ENCODE measurements around the gene GPR25.
"Not testable (repeated sequence)": the region's sequence is repeated elsewhere in the genome, so short reads cannot be mapped to it uniquely, and the experiment has no call there.

Gene GPR25

DNA sequence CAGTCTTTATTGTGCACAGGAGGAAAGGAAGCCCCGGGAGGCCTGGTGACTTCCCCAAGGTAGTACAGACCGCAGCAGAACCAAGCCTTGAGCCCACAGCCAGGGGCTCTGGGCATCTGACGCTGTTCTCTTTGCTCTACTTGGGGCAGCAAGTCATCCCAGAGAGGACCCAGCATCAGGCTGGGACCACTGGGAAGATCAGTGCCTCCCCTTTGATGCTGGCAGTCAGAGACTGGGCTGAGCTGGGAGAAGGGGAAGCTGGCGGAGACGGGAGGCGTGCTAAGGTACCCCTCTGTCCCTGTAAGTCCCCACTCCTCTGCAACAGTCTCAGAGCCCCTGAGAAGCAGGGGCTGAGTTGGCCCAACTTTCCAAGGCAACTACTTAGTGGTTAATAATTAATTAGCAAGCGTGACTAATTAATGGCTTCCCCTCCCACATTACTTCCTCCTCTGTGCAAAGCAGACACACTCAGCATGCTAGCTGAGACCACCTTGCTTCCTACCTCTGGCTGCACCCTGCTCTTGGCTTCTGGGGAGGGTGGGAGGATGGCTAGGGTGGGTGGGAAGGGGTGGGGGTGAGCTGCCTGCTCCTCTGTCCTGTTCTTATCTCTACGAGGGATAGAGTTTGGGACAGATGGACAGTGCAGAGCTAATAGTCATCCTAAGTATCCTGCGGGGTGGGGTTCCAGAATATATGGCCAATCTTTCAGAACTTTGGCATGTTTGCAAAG is 23.2 kb downstream of the GPR25 start:
- no peak for DNase-seq

- DNase-seq, result no peak
These were observed 23.9 kb downstream of the GPR25 start for GRCh38 chr1:200896531-200897196.

DNA sequence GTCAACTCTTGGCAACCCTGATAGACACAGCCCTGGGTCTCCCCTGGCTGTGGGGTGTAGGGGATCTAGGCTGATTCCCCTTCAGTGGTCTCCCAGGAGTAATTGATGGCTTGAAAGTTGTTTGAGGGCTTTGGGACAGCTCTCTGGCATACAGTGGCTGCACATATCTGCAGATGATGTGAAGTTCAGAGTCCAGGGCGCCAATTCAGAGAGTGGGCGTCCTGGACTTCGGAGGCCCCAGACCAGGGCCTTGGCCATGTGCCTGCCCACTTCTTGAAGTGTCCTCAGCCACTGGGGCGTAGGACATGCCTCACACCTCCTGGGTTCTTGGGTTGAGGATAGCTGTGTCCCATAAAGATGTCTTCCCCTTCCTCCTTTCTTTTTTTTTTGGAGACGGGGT is 24.5 kb downstream of the GPR25 start:
- DNase-seq, result no peak

- DNase-seq, result no peak
These were observed 26.2 kb downstream of the GPR25 start for GRCh38 chr1:200899015-200899386.

DNA sequence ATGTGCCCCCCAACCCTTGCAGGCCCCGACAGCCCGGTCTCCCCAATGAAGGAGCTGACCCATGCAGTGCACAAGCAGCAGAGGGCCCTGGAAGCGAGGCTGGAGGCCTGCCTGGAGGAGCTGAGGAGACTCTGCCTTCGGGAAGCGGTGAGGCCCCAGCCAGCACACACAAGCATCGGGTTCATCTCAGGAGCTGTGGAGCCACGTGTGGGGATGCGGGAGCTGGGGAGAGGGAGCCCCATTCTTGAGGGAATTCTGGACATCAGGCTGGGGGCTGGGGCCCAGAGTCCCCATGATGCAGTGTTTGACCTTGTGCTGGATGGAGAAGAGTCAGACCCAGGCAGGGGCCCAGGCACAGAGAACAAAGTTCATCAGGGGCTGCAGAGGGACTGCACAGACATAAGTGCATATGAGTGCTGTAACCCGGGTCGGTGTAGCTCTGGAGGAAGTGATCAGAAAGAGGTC is 26.7 kb downstream of the GPR25 start:
- DNase-seq, result no peak

DNA sequence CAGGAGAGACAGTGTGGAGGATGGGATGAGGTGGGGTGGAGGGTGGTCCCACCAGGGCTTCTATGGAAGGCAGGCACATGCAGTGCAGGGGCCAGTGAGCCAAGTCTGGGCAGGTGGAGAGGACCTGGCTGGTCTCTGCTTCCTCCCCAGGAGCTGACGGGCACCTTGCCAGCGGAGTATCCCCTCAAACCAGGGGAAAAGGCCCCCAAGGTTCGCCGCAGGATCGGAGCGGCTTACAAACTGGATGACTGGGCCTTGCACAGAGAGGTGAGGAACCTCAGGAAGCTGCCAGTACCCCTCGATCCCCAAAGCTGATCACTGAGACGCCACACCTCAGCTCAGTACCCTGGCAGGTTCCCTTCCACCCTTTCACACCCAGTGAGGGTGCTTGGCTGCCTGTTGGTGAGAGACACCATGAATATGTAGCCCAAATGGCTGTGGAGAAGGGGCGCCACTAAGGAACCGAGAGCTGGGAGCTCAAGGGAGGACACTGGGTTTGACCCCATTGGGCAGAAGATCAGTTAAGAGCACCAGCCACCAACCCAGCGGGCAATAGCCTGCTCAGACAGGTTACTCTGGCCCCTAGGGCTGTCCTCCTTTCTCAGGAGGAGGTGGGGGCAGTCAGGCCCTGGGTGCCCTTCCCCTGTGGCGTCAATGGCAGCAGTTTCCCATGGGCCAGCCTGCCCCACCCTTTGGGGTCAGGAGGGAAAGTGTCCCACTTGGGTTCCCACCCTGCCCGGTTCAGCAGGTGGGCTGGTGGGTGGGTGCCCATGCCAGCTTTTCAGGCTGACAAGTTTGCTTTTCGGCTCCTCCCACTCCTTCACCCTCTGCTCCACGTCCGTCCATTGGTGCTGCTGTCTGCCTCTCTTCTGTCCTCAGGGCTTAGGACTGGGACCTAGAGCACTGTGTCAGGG is 27.4 kb downstream of the GPR25 start:
- no peak for DNase-seq

DNA sequence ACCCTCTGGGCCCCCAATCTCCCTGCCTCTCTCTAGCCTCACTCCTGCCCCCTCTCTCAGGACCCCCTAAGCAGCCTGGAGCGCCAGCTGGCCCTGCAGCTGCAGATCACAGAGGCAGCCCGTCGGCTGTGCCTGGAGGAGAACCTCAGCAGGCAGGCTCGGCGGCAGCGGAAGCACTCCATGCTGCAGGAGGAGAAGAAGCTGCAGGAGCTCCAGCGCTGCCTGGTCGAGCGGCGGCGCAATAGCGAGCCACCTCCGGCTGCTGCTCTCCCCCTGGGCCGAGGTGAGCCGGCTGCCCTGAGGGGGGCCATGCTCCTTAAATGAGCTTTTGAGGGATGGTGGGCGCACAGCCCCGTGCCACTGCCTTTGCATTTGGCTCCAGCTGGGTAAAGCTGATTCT is 28.1 kb downstream of the GPR25 start:
- DNase-seq, result no peak

GRCh38 chr1:200901350-200901749 is 28.6 kb downstream of the GPR25 start:
- DNase-seq, result no peak

GRCh38 chr1:200901796-200902444 is 29.1 kb downstream of the GPR25 start:
- no peak for DNase-seq

GRCh38 chr1:200903793-200904192 is 31.0 kb downstream of the GPR25 start:
- no peak for DNase-seq

GRCh38 chr1:200904772-200905171 is 32.0 kb downstream of the GPR25 start:
- no peak for DNase-seq

DNA sequence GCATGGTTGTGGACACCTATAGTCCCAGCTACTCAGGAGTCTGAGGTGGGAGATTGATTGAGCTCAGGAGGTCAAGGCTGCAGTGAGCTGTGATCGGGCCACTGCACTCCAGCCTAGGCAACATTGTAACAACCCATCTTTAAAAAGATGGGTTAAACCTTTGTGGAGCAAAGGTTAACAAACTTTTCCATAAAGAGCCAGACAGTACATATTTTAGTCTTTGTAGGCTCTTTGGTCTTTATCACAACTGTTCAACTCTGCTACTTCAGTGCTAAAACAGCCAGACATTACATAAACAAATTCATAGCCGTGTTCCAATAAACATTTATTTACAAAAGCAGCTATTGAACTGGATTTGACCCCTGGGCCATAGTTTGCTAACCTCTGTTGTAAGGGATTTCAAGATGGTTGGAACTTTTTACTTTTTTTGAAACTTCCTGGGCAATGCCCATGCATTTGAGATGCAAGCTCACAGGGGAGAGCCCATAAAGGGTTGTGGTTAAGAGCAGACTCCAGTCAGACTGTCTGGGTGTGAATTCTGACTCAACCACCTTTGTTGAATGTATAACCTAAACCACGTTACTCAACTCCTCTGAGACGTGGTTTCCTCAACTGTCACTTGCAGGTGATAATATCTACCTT is 32.8 kb downstream of the GPR25 start:
- no peak for DNase-seq

- DNase-seq, result no peak
These were observed 33.7 kb downstream of the GPR25 start for GRCh38 chr1:200906491-200906890.

DNA sequence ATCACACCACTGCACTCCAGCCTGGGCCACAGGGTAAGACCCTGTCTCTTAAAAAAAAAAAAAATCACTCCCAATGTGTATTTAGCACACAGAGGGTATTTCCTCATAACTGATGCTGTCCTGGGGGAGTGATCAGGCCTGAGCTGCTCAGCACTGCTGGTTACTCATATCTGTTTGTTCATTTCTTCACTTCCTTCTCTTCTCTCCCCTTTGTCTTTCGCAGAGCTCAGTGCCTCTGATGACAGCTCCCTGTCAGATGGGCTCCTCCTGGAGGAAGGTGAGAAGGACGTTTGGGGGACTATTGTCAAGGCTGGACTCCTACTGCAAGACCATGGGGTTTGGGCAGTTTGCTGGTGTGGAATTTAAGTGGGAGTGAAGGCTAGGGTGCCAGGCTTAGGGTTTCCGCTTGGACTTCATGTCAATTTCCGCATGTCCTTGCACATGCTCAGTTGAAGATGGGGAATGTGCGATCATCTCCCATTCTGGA is 34.9 kb downstream of the GPR25 start:
- DNase-seq, result no peak

DNA sequence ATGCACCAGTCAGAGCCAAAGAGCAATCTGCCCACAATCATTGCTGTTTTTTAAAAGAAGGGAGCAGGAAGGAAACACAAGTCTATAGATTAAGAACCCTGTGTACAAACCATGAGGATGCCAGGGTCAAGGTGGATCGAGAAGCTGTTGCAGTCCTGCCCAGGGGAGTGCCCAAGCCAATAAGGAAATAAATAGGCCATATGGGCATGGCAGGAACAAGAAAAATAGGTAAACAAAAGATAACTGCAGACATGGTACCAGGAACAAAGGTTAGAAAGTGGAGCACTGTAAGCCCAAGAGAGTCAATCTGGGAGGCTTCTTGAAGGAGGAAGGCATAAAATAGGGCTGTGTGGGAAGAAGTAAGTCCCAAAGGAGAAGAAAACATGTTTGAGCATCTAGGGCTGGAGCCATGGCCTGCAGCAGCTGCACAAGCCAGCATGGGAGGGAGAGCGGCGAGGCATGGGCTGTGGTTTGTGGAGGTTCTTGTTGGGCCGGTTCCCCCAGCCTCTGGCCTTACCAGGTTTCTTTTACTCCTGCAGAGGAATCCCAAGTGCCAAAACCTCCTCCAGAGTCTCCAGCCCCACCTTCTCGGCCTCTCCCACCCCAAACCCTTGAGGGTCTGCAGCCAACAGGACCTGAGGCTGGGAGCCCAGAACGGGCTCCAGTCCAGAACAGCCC is 35.5 kb downstream of the GPR25 start:
- no peak for DNase-seq

DNA sequence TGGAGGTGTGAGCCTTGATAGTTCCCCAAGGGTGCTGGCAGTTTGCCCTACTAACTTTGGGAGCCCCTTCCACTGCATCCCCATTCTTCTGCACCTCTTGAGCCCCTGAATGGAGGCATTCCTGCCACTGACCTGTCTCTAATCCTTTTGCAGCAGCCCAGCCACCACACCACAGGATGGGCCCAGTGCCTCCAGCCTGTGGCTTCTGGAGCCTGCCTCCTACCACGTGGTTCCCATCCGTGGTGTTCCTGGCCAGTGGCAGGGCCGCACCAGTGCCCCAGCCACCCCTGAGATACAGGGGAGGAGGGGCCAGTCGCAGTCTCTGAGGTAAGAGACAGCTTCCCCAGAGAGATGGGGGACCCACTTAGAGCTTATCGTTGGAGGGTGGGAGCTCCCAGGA is 36.3 kb downstream of the GPR25 start:
- no peak for DNase-seq

GRCh38 chr1:200909757-200910239 is 37.0 kb downstream of the GPR25 start:
- no peak for DNase-seq

DNA sequence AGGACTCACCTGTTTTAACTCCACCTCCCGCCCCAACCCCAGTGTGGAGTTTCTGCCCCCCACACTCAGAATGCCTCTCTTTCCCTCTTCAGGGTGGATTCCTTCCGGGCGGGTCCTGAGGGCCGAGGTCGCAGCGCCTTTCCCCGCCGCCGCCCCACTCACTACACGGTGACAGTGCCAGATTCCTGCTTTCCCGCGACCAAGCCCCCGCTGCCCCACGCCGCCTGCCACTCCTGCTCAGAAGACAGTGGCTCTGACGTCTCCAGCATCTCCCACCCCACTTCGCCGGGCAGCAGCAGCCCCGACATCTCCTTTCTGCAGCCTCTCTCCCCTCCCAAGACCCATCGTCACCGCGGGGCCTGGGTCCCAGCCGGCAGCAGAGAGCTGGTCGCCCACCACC is 38.6 kb downstream of the GPR25 start:
- DNase-seq, result no peak

DNA sequence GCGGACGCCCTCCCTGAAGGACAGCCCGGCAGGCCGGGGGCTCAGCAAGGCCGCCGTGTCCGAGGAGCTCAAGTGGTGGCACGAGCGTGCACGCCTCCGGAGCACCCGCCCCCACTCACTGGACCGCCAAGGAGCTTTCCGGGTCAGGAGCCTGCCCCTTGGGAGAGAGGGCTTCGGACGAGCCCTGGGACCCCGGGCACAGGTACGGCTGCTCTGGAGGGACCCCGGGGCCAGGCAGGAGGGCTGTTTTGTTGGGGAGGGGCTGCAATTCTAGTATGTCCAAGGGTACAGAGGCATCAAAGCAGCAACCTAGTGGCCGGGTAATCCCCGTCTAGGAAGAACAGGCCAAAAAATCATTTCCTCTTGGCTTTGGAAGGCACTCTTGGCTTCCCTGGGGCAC is 39.2 kb downstream of the GPR25 start:
- not testable (repeated sequence) for DNase-seq

DNA sequence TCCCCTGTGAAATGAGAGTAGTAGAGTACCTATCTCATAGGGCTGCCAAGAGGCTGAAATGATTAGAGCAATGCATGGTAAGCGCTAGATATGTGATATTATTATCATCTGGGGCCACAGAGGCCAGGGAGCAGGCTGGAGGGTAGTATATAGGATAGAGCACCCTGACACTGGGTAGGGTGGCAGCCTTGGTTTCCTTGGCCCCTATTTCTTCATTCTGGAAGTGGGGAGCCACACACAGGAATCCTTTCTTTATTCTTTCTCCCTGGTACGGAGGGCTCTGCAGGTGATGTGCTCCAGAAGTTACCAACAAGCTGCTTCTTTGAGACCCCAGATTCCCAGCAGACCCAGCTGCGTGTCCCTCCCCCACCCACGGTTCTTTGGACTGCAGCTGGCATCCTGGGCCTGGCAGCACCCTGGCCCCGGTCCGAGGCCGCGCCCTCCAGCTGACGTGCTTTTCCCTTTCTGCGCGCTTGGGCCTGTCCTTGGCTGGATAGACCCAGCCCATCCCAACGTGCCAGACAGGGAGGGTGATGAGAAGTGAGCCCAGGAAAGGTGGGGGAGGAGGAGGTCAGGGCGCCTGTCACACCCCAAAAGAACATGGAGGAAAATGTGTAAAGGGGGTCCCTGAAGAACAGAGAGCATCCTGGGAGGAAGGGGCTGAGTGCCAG is 40.1 kb downstream of the GPR25 start:
- DNase-seq, result no peak

DNA sequence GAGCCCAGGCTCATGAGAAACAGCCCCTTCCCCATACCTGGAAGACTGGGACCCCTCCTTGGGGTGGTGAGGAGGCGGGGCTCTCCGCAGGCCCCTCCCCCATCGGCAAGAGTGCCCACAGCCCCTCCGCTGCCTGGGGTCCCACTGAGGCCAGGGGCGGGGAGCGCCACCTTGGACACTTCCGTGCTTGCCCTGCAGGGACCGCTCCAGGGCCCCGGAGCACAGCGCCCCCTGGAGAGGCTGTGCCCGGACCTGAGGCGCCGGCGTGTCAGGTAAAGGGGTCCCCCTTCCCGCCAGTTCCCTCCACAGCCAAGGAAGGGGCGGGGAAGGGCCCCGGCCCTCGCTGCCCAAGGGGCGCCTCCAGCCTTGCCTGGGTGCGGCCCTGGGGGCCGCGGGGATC is 43.4 kb downstream of the GPR25 start:
- no peak for DNase-seq

Data from NCI-H526 treated with DMSO at 0.1 percent for 48 hours (cell line).